ENCODE measurements around the gene ATP2B2.

The ATP2B2 gene

DNA sequence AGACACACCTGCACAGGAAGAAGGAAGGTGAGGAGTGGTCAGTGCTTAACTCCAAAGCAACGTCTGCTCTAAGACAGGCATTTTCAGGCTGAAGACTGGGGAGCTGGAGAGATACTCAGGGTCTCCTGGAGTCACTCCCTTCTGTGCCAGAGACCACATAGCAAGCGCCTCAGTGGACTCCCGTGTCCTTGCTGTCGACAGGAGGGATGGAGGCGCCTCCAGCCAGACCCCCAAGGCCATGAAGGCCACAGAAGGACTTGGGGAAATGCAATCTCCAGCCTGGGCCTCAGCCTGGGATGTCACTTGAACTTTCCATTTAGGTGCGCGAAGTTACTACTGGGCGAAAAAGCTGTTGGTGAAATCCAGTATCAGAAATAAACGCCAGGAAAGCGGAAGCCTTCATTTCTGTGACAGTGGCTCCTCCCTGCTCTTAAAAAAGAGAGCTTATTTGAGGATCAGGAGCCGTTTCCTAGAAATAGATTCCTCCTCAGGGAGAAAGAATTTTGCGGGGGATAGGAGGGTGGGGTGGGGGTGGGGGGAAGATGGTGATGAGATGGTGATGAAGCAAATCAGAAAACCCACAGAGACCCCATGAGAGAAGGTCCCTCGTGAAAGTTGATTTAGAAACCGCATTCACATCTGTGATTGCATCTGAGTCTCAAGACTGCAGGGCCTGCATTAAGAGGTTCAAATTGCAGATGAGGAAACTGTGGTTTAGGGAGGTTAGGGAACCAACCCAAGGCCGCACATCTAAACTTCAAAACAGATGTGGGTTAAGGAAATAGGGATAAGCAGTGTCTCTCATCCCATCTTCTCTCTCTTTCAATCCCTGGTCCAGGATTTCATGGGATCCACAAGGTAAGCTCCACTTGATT is 78.8 kb downstream of the ATP2B2 start:
- peak; percentile 61 for DNase-seq (ENCODE audit: low read depth)
- TF ChIP-seq, protein P1, sequence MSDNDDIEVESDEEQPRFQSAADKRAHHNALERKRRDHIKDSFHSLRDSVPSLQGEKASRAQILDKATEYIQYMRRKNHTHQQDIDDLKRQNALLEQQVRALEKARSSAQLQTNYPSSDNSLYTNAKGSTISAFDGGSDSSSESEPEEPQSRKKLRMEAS (IDR thresholded peaks at IDR 0.05; ENCODE audit: low read depth, low read length), result no peak
- no peak for TF ChIP-seq MYC (IDR thresholded peaks at IDR 0.05; ENCODE audit: low read depth, low read length)
- TF ChIP-seq, protein P2, sequence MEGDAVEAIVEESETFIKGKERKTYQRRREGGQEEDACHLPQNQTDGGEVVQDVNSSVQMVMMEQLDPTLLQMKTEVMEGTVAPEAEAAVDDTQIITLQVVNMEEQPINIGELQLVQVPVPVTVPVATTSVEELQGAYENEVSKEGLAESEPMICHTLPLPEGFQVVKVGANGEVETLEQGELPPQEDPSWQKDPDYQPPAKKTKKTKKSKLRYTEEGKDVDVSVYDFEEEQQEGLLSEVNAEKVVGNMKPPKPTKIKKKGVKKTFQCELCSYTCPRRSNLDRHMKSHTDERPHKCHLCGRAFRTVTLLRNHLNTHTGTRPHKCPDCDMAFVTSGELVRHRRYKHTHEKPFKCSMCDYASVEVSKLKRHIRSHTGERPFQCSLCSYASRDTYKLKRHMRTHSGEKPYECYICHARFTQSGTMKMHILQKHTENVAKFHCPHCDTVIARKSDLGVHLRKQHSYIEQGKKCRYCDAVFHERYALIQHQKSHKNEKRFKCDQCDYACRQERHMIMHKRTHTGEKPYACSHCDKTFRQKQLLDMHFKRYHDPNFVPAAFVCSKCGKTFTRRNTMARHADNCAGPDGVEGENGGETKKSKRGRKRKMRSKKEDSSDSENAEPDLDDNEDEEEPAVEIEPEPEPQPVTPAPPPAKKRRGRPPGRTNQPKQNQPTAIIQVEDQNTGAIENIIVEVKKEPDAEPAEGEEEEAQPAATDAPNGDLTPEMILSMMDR (IDR thresholded peaks at IDR 0.05; ENCODE audit: low read depth, low read length), result no peak
- no peak for TF ChIP-seq POLR2A (IDR thresholded peaks at IDR 0.05; ENCODE audit: extremely low read depth, insufficient read length)

DNA sequence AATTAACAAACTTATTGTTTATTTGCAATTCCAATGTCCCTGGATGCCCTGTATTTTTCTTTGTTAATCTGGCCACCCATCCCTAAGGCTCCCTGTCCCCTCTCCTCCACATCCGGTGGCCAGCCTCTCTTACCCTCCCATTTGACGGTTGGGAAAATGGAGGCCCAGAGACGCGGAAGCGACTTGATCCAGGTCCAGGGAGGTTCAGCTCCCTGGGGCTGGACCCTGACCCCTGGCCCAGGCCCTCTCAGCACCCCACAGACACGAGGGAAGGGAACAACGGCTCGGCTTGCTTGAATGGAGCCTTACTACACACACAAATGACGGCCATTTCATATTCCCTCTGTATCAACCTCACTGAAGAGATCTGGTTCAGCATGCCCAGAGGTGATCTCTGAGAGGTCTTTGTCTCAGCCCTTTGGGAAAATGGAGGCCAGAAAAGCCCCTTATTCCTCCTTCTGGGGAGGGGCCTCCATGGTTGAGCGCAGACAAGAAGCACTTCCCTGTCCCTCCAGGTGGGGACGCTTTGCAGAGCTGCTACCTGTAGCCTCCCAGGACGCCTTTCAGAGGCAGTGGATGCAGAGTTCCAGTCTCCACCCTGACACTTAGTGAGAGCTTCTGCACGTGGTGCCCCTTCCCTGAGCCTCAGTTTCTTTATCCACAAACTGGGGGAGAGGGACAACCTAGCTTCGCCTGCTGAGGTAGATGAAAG is 82.1 kb downstream of the ATP2B2 start:
- no peak overlapping the region for H3K4me3 ChIP-seq (ENCODE audit: low read depth, low read length)
- no peak for DNase-seq (ENCODE audit: low read depth)
- TF ChIP-seq, protein P2 (IDR thresholded peaks at IDR 0.05; ENCODE audit: low read depth, low read length), result no peak
- TF ChIP-seq, protein P1 (IDR thresholded peaks at IDR 0.05; ENCODE audit: low read depth, low read length), result no peak
- TF ChIP-seq MYC (IDR thresholded peaks at IDR 0.05; ENCODE audit: low read depth, low read length) (no peak), POLR2A (IDR thresholded peaks at IDR 0.05; ENCODE audit: extremely low read depth, insufficient read length) (no peak)

More for the DNA sequence above, 78.8 kb downstream of the ATP2B2 start:
- no peak overlapping the region for H3K4me3 ChIP-seq (ENCODE audit: low read depth, low read length)

DNA sequence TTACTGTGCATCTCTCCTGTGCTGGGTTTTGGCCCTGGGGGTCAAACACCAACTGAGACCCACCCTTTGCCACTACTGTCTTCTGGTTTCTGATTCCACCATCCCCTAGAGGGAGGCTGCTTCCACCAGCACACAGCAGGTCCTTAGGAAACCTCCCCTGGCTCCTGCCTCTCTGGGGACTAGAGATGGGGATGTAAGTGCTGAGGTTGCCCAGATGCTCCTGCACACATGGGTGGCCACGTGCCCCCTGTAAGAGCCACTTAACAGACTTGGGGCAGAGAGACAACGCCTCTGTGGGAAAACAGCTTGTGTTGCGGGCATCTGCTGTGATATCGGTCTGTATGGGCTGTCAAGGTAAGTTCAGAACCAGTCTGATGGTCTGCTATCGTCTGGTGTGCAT is 83.4 kb downstream of the ATP2B2 start:
- H3K4me3 ChIP-seq (ENCODE audit: low read depth, low read length), result no peak overlapping the region
- TF ChIP-seq POLR2A (IDR thresholded peaks at IDR 0.05; ENCODE audit: extremely low read depth, insufficient read length), result no peak
- TF ChIP-seq, protein P1 (IDR thresholded peaks at IDR 0.05; ENCODE audit: low read depth, low read length), result no peak
- no peak for TF ChIP-seq MYC (IDR thresholded peaks at IDR 0.05; ENCODE audit: low read depth, low read length)
- TF ChIP-seq, protein P2 (IDR thresholded peaks at IDR 0.05; ENCODE audit: low read depth, low read length), result no peak
- no peak for DNase-seq (ENCODE audit: low read depth)

DNA sequence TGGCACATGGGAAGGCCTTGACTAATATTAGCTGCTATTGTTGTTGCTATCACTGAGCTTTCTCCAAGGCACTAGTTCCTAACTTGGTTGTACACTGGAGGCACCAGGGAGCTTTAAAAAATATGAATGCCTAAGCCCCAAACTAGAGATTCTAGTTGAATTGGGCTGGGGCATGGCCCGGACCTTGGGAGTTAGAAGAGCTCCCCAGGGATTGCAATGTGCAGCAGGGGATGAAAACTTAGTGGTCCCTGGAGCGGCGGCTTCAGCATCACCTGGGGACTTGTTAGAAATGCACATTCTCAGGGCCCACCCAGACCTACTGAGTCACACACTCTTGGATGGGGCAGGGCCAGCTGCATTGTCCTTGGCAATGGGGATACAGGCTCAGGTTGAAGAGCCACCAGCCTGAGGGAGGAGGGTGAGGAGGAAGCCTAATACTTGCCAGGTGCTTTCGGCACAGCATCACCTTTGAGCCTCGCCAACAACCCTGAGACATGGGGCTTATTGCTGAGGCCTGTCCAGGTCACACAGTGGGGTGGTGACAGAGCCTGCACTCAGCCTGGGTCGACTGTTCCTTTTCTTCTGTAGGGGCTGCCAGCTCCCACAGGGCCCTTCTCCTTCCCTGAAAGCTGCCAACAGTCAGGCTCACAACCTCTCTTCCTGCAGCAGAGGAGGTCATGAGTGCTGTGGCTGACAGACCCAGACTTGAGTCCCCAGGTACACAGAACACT is 84.5 kb downstream of the ATP2B2 start:
- TF ChIP-seq MYC (IDR thresholded peaks at IDR 0.05; ENCODE audit: low read depth, low read length) (no peak), POLR2A (IDR thresholded peaks at IDR 0.05; ENCODE audit: extremely low read depth, insufficient read length) (no peak)
- TF ChIP-seq, protein P2 (IDR thresholded peaks at IDR 0.05; ENCODE audit: low read depth, low read length), result no peak
- TF ChIP-seq, protein P1 (IDR thresholded peaks at IDR 0.05; ENCODE audit: low read depth, low read length), result no peak
- H3K4me3 ChIP-seq (ENCODE audit: low read depth, low read length), result no peak overlapping the region
- no peak for DNase-seq (ENCODE audit: low read depth)

DNA sequence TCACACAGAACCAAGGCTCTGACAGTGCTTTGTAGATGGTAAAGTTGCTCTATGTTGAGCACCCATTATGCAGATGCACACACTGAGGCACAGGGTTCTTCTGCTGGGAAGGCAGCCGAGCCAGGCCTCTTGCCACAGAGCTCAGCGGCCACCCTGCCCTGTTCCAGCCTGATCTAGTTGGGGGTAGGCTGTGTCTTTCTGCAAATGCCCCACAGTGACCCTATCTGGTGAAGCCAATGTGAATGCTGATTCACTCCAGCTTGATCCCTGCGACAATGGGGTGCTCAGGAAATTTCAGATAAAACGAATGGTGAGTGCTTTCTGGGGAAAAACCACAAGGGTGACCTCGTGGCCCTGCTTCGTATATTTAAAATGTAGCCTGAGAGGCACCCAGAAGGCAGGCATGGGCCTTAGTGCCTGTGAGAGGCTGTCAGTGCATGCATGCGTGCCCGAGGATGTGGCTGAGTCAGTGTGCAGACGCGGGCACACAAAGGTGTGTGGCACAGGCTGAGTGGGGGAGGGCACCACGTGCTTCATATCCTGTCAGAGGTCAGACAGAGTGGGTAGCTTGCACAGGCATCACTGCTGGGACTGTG is 85.7 kb downstream of the ATP2B2 start:
- H3K4me3 ChIP-seq (ENCODE audit: low read depth, low read length), result no peak overlapping the region
- no peak for TF ChIP-seq POLR2A (IDR thresholded peaks at IDR 0.05; ENCODE audit: extremely low read depth, insufficient read length)
- TF ChIP-seq, protein P2 (IDR thresholded peaks at IDR 0.05; ENCODE audit: low read depth, low read length), result no peak
- TF ChIP-seq, protein P1 (IDR thresholded peaks at IDR 0.05; ENCODE audit: low read depth, low read length), result no peak
- no peak for TF ChIP-seq MYC (IDR thresholded peaks at IDR 0.05; ENCODE audit: low read depth, low read length)
- no peak for DNase-seq (ENCODE audit: low read depth)
